Measurements from ENCODE around the gene ANKRD33B.

Gene ANKRD33B

GRCh38 chr5:10702040-10702629 lies 138.3 kb downstream of the ANKRD33B start:
- DNase-seq (ENCODE audit: low read depth): peak; percentile 99
- H3K4me3 ChIP-seq (ENCODE audit: low read length): no peak overlapping the region
- TF ChIP-seq CTCF (conservative IDR thresholded peaks at IDR 0.05; ENCODE audit: low read depth, low read length): no peak

GRCh38 chr5:10702911-10703491 lies 139.1 kb downstream of the ANKRD33B start:
- DNase-seq (ENCODE audit: low read depth): peak; percentile 69
- no peak overlapping the region for H3K4me3 ChIP-seq (ENCODE audit: low read length)
- no peak for TF ChIP-seq CTCF (conservative IDR thresholded peaks at IDR 0.05; ENCODE audit: low read depth, low read length)

GRCh38 chr5:10703676-10704075 lies 139.8 kb downstream of the ANKRD33B start:
- no peak for DNase-seq (ENCODE audit: low read depth)
- no peak for TF ChIP-seq CTCF (conservative IDR thresholded peaks at IDR 0.05; ENCODE audit: low read depth, low read length)
- H3K4me3 ChIP-seq (ENCODE audit: low read length): no peak overlapping the region

- TF ChIP-seq CTCF (conservative IDR thresholded peaks at IDR 0.05; ENCODE audit: low read depth, low read length): no peak
- no peak for DNase-seq (ENCODE audit: low read depth)
- H3K4me3 ChIP-seq (ENCODE audit: low read length): no peak overlapping the region
These were observed 141.2 kb downstream of the ANKRD33B start for GRCh38 chr5:10704949-10705621.

GRCh38 chr5:10705747-10706146 lies 141.9 kb downstream of the ANKRD33B start:
- no peak for TF ChIP-seq CTCF (conservative IDR thresholded peaks at IDR 0.05; ENCODE audit: low read depth, low read length)
- DNase-seq (ENCODE audit: low read depth): no peak
- H3K4me3 ChIP-seq (ENCODE audit: low read length): no peak overlapping the region

- DNase-seq (ENCODE audit: low read depth): no peak
- no peak for TF ChIP-seq CTCF (conservative IDR thresholded peaks at IDR 0.05; ENCODE audit: low read depth, low read length)
- H3K4me3 ChIP-seq (ENCODE audit: low read length): no peak overlapping the region
These were observed 142.5 kb downstream of the ANKRD33B start for GRCh38 chr5:10706326-10706725.

Data from retinal pigment epithelial cell (primary cell).